A673 (cell line): ENCODE results near the gene CCR5AS.

ENCODE experiments used
- CTCF ChIP-seq: fragments of 300-800, 200-600 bp; sonication (generic); conservative IDR thresholded peaks from 2 replicates; pipeline ENCODE4 v1.5.1; 2017; ENCODE audit warnings: low read depth, mild to moderate bottlenecking, antibody characterized with exemption, low read length, moderate library complexity, mixed read lengths
- EZH2 ChIP-seq: fragments of 200-600 bp; sonication (generic); IDR thresholded peaks from 2 replicates; pipeline ENCODE4 v1.6.1; 2017; ENCODE audit warnings: borderline replicate concordance, low read depth, mild to moderate bottlenecking, mixed read lengths, antibody characterized with exemption, low read length; ENCODE audit not compliant: poor library complexity, severe bottlenecking

DNA sequence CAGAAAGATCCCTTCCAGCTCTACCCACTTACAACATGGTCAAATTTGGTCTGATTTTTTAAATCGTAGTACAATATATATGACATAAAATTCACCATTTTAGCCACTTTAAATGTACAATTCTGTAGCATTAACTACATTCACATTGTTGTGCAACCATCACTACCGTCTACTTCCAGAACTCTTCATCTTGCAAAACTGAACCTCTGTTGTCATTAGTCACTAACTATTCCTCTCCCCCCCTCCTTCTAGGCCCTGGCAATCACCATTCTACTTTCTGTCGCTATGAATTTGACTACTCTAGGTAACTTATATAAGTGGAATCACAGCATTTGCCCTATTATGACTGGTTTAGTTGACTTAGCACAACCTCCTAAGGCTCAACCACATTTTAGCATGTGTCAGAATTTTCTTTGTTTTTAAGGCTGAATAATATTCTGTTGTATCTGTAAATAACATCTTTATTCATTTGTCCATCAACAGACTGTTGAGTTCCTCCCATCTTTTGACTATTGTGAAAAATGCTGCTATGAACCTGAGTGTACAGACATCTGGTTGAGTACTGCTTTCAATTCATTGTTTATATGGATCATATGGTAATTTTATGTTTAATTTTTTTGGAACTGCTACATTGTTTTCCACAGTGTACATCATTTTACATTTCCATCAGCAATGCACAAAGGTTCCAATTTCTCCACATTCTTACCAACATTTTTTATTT lies 88.5 kb downstream of the CCR5AS start:
- TF ChIP-seq CTCF: no peak
- no peak for TF ChIP-seq EZH2
